Measurements from ENCODE around the gene MAN1C1.

Gene MAN1C1

GRCh38 chr1:25744140-25744581, 127.6 kb downstream of the MAN1C1 start:
- DNase-seq, result peak; percentile 70

GRCh38 chr1:25744636-25745425, 128.2 kb downstream of the MAN1C1 start:
- no peak for DNase-seq

DNA sequence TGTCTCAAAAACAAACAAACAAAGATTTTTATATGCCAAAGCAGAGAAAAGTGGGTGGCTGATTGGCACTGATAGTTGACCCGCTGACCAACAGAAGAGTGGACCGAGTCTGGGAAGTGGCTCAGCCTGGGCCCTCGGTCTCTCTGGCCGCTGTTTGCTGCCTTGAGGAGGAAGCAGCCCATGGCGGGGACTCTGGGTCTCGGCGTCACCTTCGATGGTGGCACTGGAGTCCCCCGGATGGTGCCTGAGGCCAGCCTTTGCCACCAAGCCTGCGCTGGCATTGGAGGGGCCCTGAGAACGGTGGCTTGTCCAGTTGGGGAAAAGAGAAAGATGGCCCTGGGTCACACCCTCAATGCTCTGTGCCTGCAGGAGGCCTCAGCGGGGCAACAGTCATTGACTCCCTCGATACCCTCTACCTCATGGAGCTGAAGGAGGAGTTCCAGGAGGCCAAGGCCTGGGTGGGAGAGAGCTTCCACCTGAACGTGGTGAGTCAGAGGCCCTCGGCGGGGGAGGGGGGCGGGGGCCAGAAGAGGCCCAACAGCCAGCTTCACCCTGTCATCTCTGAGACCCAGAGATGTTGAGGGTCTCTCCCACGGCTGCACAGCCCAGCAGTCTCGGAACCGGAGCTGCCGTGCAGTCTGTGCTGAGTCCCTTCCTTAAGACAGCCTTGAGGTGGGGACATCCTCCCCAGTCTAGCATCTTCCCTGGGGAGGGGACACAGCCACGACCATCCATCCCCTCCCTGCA, 129.9 kb downstream of the MAN1C1 start:
- DNase-seq, result no peak

DNA sequence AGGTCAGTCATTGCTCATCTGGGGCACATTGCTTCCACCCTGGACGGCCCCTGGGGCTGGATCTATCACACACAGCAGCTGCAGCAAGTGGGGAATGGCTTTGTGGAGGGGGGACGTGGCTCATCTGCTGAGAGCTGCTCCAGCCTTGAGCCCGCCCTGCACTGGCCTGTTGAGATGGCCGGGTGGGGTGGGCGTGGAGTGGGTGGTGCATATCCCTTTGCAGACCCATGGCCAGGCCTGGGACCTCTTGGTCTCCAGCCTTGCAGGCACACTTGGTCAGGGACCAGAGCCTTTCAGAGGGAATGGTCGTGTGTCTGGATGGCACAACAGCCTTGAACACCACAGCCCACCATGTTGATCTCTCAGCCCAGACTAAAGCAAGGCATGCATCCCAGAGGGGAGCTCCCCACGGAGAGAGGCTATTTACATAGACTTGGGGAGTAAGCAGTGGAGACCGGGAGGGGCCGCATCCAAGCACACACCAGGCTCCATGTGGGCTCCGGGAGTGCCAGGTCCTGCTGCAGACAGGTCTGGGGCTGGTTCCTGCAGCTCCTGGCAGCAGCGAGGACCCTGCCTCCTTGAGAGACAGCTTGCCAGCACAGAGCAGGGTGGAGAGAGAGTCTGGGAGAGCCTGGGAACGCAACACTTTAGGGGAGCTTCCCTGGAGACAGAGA, 130.6 kb downstream of the MAN1C1 start:
- no peak for DNase-seq

DNA sequence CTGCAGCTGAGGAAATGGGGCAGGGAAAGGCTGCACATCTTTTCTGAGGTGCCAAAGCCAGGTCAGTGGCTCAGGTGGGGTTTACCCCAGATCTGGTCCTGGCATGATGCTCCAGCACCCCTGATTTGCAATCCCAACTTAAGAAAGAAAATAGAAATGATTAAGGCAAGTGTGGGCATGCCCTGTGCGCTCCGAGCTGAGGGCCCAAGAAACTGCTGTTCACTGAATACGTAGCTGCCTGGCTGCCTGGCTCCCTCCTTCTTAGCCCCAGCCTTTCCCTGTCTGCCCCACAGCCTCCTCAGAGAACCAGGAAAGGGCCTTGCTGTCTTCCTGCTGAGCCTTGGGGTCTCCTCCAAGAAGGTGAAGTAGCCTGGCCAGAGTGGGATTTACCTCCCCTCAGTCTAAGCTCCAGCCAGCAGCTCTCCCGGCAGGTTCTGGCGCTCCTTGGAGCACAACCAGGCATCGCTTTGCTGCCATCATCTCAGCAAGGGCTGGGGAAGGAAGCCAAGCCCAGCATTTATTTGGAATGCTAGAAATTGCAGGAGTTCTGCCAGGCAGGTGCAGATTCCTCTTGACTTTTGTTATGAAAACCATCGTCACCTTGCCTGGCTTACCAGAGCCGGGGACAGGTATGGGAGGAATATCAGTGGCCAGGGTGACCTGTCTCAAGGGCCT, 132.1 kb downstream of the MAN1C1 start:
- no peak for DNase-seq

DNA sequence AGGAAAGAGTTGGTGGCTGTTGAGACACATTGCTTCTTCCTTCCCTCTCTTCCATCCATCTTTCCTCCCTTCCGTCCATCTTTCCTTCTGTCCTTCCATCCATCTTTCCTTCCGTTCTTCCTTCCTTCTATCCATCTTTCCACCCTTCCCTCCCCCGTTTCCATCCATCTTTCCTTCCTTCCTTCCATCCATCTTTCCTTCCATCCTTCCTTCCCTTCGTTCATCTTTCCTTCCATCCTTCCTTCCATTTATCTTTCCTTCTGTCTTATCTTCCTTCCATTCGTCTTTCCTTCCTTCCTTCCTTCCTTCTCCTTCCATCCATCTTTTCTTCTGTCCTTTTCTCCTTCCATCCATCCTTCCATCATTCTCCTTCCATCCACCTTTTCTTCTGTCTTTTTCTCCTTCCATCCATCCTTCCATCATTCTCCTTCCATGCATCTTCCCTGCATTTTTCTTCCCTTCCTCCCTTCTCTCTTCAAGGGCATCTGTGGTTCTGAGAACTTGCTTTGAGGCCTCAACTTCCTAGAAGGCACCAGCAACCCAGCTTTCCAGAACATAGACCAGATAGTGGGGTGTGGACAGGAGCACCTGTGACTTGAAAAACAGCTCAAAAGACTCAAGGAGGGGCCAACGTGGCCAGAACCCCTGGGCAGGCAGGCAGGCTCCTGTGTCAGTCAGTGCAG, 134.5 kb downstream of the MAN1C1 start:
- DNase-seq, result no peak

- DNase-seq, result peak; percentile 84
These were observed 138.0 kb downstream of the MAN1C1 start for GRCh38 chr1:25754470-25755181.

GRCh38 chr1:25755475-25756125, 139.0 kb downstream of the MAN1C1 start:
- DNase-seq, result no peak

DNA sequence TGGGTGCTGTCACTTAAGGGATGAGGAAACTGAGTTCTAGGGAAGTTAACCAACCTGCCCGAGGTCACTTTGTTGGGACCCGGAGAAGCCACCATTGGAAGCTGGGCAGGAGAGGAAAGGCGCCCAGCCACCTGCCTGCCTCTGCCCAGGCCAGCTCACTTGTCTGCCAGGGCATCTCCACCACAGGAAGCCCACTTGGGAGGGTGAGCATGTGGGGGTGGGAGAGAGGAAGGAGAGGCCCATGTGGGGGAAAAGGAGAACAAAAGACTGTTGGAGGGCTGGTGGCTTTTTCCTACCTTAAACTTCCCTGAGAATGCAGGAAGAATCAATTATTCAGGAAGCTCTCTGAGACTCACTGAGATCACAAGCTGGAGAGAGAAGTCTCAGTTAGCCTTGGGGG, 139.6 kb downstream of the MAN1C1 start:
- DNase-seq, result no peak

GRCh38 chr1:25757151-25757845, 140.7 kb downstream of the MAN1C1 start:
- DNase-seq, result no peak

- DNase-seq, result no peak
These were observed 141.2 kb downstream of the MAN1C1 start for GRCh38 chr1:25757846-25758185.

DNA sequence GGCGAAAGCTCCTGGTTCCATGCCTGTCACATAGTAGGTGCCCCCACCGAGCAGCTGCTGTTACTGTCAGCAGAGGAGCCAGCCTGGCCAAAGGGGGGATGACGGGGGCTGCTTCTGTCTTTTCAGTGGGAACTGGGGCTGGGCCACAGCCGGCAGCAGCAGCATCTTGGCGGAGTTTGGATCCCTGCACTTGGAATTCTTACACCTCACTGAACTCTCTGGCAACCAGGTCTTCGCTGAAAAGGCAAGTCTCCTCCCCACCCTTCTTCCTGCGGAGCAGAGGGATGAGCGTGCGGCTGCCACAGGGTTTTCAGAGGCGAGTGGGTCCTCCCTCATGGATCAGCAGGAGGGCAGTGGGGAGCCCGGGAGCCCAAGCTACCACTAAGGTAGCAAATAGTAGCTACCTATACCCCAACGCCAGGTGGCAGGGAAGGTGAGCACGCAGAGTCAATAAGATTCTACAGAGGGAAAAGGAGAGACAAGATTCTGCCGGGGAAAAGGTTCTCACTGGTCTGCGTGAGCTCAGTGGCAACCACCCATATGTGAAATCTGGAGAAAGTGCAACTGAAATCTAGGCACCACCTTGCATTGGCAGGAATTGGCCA, 142.0 kb downstream of the MAN1C1 start:
- DNase-seq, result no peak

DNA sequence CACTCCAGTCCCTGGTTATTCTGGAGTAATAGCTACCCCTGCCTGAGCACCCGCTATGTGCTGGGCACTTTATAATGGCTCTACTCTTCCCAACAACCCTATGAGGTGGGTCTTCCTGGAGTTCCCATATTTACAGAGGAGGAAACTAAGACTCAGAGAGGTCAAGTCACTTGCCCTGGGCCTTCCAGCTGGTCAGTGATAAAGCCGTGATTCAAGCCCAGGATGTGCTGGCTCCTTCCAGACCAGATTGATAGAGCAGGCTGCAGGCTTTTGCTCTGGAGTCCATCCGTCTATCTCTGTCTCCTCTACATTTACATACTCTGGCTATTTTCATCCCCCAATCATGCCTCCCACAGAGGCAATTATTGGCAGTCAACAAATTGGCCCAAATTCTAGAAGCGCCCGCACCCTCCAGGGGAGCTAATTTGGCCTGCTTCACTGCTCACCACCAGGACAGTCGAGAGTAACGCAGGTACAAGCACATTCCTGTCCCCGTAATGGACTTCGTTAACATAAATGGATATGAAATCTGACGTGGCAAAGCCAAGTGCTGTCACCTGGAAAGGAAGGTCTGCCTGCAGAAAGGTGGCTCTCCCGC, 143.6 kb downstream of the MAN1C1 start:
- no peak for DNase-seq

- no peak for DNase-seq
These were observed 144.3 kb downstream of the MAN1C1 start for GRCh38 chr1:25760871-25761270.

- no peak for DNase-seq
These were observed 146.9 kb downstream of the MAN1C1 start for GRCh38 chr1:25763493-25763892.

GRCh38 chr1:25765136-25765922, 148.7 kb downstream of the MAN1C1 start:
- no peak for DNase-seq

- peak; percentile 87 for DNase-seq
These were observed 149.5 kb downstream of the MAN1C1 start for GRCh38 chr1:25765923-25766589.

DNA sequence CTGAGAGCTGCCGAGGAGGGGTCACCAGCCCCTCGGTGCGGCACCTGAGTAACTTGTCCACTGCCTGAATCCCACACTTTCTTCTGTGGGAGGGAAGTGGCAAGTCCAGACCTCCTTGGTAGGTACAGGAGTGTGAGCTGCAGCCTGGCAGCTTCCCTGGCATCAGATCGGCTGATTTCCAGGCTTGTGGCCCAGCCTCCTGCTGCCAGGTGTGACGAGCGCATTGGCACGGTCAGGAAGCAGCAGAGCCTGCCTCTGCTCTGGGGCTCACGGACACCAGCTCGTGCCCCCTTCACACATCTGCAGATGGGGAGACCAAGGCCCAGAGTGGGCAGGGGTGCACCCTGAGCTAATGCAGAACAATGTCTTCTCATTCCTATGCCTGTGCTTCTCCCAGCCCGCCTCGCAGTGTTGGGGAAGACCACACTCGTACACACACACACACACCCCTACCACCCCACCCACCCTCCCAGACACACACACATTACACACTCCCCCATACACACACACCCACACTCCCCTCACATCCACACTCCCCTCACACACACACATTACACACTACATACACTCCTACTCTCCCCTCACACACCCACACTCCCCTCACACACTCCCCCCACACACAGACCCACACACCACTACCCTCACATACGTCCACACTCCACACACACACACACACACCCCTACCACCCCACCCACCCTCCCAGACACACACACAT, 150.3 kb downstream of the MAN1C1 start:
- DNase-seq, result peak; percentile 30
